HFFc6 (cell line): ENCODE measurements around the gene DPM2. TPM values are rescaled to one million over a fixed set of nuclear protein-coding genes. Genes with fewer than 3 reads are reported as not detected.

ENCODE experiments used
- DNase-seq: peaks from one replicate; pipeline ENCODE4 v3.0.0-alpha.2; 2018
- H3K27ac Mint-ChIP-seq: 2 replicates; pipeline ENCODE4 v1.8.0; 2020; ENCODE audit warnings: mild to moderate bottlenecking, mixed read lengths
- H3K27me3 Mint-ChIP-seq: 2 replicates; pipeline ENCODE4 v1.8.0; 2021; ENCODE audit warnings: mild to moderate bottlenecking, moderate library complexity, mixed read lengths; ENCODE audit not compliant: insufficient read depth
- H3K36me3 Mint-ChIP-seq: 2 replicates; pipeline ENCODE4 v1.8.0; 2021; ENCODE audit warnings: low read depth, mixed read lengths
- H3K4me1 Mint-ChIP-seq: 2 replicates; pipeline ENCODE4 v1.8.0; 2020; ENCODE audit warnings: low read depth, mixed read lengths
- H3K4me3 Mint-ChIP-seq: 2 replicates; pipeline ENCODE4 v1.8.0; 2020; ENCODE audit warnings: mild to moderate bottlenecking, moderate library complexity, mixed read lengths
- H3K9me3 Mint-ChIP-seq: 2 replicates; pipeline ENCODE4 v1.8.0; 2020; ENCODE audit warnings: mild to moderate bottlenecking, mixed read lengths
- total RNA-seq, 6 experiments: library from RNA; stranded (reverse); fragmentation: NEBNext Ultra II Directional; extraction: Animal tissue kit (Norgen Biotek cat#: 25700); gene quantifications; 2 replicates in 1 of 6; 3 replicates in 5 of 6; pipeline ENCODE4 v1.2.3, GENCODE V29; 2021
- TF ChIP-seq, protein P1 (sequence below): fragments of 200-600 bp; sonication (generic); IDR thresholded peaks from 2 replicates; pipeline ENCODE4 v1.5.0; 2021; ENCODE audit warnings: antibody characterized with exemption, mild to moderate bottlenecking

Gene DPM2
- total RNA-seq, 6 experiments from 2014 or later, result 42.5 to 49.6 (median 47.1) TPM

DNA sequence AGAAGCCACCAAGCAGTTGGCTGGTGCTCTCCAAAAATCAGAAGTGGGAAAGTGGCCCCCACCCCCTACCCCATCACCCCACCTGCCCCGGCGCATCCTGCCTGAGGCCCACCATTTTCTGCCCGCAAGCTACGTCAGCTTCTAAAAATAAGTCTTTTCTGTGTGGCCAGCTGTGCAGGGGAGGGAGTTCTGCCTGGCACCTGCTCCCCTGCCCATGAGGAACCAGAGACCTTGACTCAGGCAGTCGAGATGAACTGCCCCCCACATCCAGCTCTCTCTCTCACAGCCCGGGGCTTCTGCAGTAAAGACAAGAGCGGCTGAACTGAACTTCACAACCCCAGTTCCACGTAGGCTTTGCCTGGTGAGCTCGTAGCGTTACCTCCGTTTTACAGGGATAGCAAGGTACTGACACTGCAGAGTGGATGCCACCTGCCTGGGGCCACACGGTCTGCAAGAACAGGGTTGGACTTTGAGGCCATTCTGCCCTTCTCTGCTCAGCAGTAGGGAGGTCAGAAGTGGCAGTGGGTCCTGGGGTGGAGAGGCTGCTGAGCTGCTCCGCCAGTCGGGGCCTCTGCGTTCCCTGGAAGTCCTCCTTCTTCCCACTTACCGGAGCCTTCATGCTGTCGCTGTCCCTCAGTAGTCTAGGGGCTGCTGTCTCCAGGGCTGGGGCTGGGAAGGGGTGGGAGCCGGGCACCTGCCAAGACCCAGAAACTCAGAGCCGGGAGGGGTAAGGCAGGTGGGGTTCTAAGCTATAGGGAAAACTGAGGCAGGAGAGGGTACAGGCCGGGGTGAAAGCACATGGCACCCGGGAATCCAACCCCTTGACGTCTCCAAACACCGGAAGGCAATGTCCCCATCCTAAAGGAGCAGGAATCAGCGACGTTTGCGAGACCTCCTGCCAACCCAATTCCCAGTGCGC, 21.6 kb downstream of the DPM2 start:
- H3K9me3 Mint-ChIP-seq, result no peaks in the 10 kb centered on the region
- H3K4me1 Mint-ChIP-seq, result peaks cover 53% of the 10 kb centered on the region
- no peaks in the 10 kb centered on the region for H3K27me3 Mint-ChIP-seq
- TF ChIP-seq, protein P1, sequence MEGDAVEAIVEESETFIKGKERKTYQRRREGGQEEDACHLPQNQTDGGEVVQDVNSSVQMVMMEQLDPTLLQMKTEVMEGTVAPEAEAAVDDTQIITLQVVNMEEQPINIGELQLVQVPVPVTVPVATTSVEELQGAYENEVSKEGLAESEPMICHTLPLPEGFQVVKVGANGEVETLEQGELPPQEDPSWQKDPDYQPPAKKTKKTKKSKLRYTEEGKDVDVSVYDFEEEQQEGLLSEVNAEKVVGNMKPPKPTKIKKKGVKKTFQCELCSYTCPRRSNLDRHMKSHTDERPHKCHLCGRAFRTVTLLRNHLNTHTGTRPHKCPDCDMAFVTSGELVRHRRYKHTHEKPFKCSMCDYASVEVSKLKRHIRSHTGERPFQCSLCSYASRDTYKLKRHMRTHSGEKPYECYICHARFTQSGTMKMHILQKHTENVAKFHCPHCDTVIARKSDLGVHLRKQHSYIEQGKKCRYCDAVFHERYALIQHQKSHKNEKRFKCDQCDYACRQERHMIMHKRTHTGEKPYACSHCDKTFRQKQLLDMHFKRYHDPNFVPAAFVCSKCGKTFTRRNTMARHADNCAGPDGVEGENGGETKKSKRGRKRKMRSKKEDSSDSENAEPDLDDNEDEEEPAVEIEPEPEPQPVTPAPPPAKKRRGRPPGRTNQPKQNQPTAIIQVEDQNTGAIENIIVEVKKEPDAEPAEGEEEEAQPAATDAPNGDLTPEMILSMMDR, result no peak
- DNase-seq, result no peak
- peak overlapping the region; percentile 90 for H3K4me3 Mint-ChIP-seq
- H3K36me3 Mint-ChIP-seq, result peaks cover under 1% of the 10 kb centered on the region; the same call in 1 of the 2 replicates
- peak overlapping the region; percentile 59 for H3K27ac Mint-ChIP-seq

DNA sequence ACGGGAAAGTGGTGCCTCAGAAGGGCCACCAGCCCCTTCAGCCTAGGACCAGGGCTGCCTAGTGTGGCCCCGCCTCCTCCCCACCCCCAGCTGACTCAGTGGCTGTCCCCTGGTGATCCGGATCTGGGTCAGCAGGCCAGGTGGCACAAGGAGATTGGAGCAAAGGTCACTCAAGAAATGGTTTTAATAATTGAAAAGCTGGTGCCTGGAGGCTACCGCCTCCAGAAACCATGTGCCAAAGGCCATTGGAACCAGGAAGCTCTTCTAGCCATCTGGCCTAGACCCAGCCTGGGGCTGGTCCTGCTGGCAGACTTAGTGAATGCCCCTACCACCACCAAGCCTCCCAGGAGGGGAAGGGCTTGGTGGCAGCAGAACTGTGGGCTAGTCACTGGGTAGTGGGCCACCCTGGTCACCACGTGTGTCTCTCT, 22.3 kb downstream of the DPM2 start:
- H3K4me1 Mint-ChIP-seq, result peaks cover 55% of the 10 kb centered on the region
- no peak overlapping the region for H3K4me3 Mint-ChIP-seq
- no peak for DNase-seq
- TF ChIP-seq, protein P1, result no peak
- H3K27ac Mint-ChIP-seq, result no peak overlapping the region
- H3K9me3 Mint-ChIP-seq, result no peaks in the 10 kb centered on the region
- no peaks in the 10 kb centered on the region for H3K27me3 Mint-ChIP-seq
- peaks cover 7% of the 10 kb centered on the region for H3K36me3 Mint-ChIP-seq

DNA sequence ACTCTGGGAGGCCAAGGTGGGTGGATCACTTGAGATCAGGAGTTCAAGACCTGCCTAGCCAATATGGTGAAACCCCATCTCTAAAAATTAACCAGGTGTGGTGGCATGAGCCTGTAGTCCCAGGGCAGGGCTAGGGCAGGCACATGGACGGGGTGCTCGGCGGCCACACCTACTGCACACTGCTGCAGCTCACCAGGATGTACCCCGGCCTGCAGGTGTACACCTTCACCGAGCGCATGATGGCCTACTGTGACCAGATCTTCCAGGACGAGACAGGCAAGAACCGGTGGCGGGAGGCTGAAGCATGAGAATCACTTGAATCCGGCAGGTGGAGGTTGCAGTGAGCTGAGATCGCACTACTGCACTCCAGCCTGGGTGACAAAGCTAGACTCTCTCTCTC, 24.0 kb downstream of the DPM2 start:
- Mint-ChIP-seq H3K36me3 (peaks cover 7% of the 10 kb centered on the region), H3K4me1 (peaks cover 38% of the 10 kb centered on the region), H3K4me3 (no peak overlapping the region), H3K27ac (no peak overlapping the region), H3K9me3 (no peaks in the 10 kb centered on the region), H3K27me3 (no peaks in the 10 kb centered on the region)
- DNase-seq, result no peak
- TF ChIP-seq, protein P1, result no peak

DNA sequence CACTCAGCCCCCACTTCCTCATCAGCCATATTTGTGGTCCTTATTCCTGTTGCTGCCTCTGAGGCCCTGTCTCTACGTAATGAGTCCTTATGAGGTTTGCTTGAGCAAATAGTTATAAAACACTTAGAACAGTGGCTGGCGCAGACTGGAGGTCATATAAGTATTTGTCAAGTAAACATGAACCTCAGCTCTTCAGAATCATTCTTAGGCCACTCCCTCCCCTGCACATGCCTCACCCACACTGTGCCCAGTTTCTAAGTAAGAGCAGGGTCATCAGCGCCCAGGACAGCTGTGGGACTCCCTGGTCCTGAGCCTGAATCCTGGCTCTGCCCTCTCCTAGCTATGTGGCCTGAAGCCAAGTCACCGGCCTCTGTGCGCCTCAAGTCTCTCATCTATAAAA, 24.8 kb downstream of the DPM2 start:
- TF ChIP-seq, protein P1, result no peak
- no peak for DNase-seq
- peaks cover 7% of the 10 kb centered on the region for H3K36me3 Mint-ChIP-seq
- H3K27me3 Mint-ChIP-seq, result no peaks in the 10 kb centered on the region
- H3K4me3 Mint-ChIP-seq, result no peak overlapping the region
- no peak overlapping the region for H3K27ac Mint-ChIP-seq
- H3K9me3 Mint-ChIP-seq, result no peaks in the 10 kb centered on the region
- peaks cover 30% of the 10 kb centered on the region for H3K4me1 Mint-ChIP-seq

DNA sequence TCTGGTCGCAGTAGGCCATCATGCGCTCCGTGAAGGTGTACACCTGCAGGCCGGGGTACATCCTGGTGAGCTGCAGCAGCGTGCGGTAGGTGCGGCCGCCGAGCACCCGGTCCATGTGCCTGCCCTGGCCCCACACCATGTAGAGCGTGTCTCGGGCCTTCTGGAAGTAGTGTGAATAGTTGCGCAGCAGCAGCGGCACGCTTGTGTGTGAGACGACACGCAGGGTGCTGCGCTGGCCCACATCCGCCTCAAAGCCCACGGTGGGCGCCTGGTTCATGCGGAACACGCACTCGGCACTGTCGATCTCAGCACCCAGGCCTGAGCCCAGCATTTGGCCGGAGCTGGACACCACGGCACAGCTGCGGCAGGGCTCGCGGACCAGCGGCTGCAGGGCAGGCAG, 25.4 kb downstream of the DPM2 start:
- H3K27me3 Mint-ChIP-seq, result no peaks in the 10 kb centered on the region
- H3K4me3 Mint-ChIP-seq, result no peak overlapping the region
- no peak for DNase-seq
- no peak overlapping the region for H3K27ac Mint-ChIP-seq
- peaks cover 7% of the 10 kb centered on the region for H3K36me3 Mint-ChIP-seq
- TF ChIP-seq, protein P1, result no peak
- no peaks in the 10 kb centered on the region for H3K9me3 Mint-ChIP-seq
- H3K4me1 Mint-ChIP-seq, result peaks cover 24% of the 10 kb centered on the region
